ENCODE data around the gene RAB3IL1. TPM values are rescaled to one million over a fixed set of nuclear protein-coding genes. Genes with fewer than 3 reads are reported as not detected.

RAB3IL1 gene
- polyA plus RNA-seq, 4 donors: 0.45 to 29.9 (median 7.2) TPM

- peaks cover 0 to 19% (median 0%) of the 10 kb centered on the region in 3 donors for H3K36me3 ChIP-seq (ENCODE audit: control insufficient read depth in 3 of 3, insufficient read depth in 2 of 3, low read depth in 1 of 3, low read length in 3 of 3)
- DNase-seq (no peak), FAIRE-seq (no peak)
- H3K27ac ChIP-seq (ENCODE audit: low read depth in 1 of 3, low read length in 2 of 3): no peak overlapping the region
- WGBS, 3 donors: 79 to 85% (median 84%) methylated on average over 16 to 18 of the region's 18 CpGs
- H3K27me3 ChIP-seq (ENCODE audit: control insufficient read depth in 3 of 3, insufficient read depth in 3 of 3, low read length in 3 of 3): peaks cover 0 to 14% (median 0%) of the 10 kb centered on the region in 3 donors
- H3K9me3 ChIP-seq (ENCODE audit: control insufficient read depth in 2 of 2, insufficient read depth in 1 of 2, low read depth in 1 of 2, low read length in 1 of 2): no peaks in the 10 kb centered on the region
- peaks cover 0 to 19% (median 0%) of the 10 kb centered on the region in 3 donors for H3K4me1 ChIP-seq (ENCODE audit: control insufficient read depth in 3 of 3, insufficient read depth in 2 of 3, low read depth in 1 of 3, low read length in 2 of 3)
- H3K4me3 ChIP-seq (ENCODE audit: low read depth in 1 of 3, low read length in 3 of 3): no peak overlapping the region
Measured at GRCh38 chr11:61912991-61913698, 4.2 kb downstream of the RAB3IL1 start.

- no peaks in the 10 kb centered on the region for H3K9me3 ChIP-seq (ENCODE audit: control insufficient read depth in 2 of 2, insufficient read depth in 1 of 2, low read depth in 1 of 2, low read length in 1 of 2)
- peaks cover 0 to 9% (median 0%) of the 10 kb centered on the region in 3 donors for H3K27me3 ChIP-seq (ENCODE audit: control insufficient read depth in 3 of 3, insufficient read depth in 3 of 3, low read length in 3 of 3)
- no peak for FAIRE-seq
- peaks cover 0 to 13% (median 0%) of the 10 kb centered on the region in 3 donors for H3K4me1 ChIP-seq (ENCODE audit: control insufficient read depth in 3 of 3, insufficient read depth in 2 of 3, low read depth in 1 of 3, low read length in 2 of 3)
- H3K27ac ChIP-seq (ENCODE audit: low read depth in 1 of 3, low read length in 2 of 3): no peak overlapping the region
- H3K36me3 ChIP-seq (ENCODE audit: control insufficient read depth in 3 of 3, insufficient read depth in 2 of 3, low read depth in 1 of 3, low read length in 3 of 3): peaks cover 0 to 25% (median 0%) of the 10 kb centered on the region in 3 donors
- 76 to 79% (median 76%) methylated on average over 6 of the region's 6 CpGs for WGBS, 3 donors
- no peak overlapping the region for H3K4me3 ChIP-seq (ENCODE audit: low read depth in 1 of 3, low read length in 3 of 3)
- DNase-seq: no peak
Measured at GRCh38 chr11:61912530-61912898, 4.9 kb downstream of the RAB3IL1 start.

- Histone ChIP-seq H3K4me3 (ENCODE audit: low read depth in 1 of 3, low read length in 3 of 3) (no peak overlapping the region), H3K36me3 (ENCODE audit: control insufficient read depth in 3 of 3, insufficient read depth in 2 of 3, low read depth in 1 of 3, low read length in 3 of 3) (peaks cover 0 to 31% (median 0%) of the 10 kb centered on the region in 3 donors), H3K4me1 (ENCODE audit: control insufficient read depth in 3 of 3, insufficient read depth in 2 of 3, low read depth in 1 of 3, low read length in 2 of 3) (peaks cover 0 to 13% (median 0%) of the 10 kb centered on the region in 3 donors)
Measured at GRCh38 chr11:61911701-61912529, 5.5 kb downstream of the RAB3IL1 start.

GRCh38 chr11:61911128-61911700 lies 6.2 kb downstream of the RAB3IL1 start:
- Histone ChIP-seq H3K27ac (ENCODE audit: low read depth in 1 of 3, low read length in 2 of 3) (peak overlapping the region in 1 of 3 donors; percentile 8), H3K4me3 (ENCODE audit: low read depth in 1 of 3, low read length in 3 of 3) (no peak overlapping the region), H3K9me3 (ENCODE audit: control insufficient read depth in 2 of 2, insufficient read depth in 1 of 2, low read depth in 1 of 2, low read length in 1 of 2) (no peaks in the 10 kb centered on the region), H3K36me3 (ENCODE audit: control insufficient read depth in 3 of 3, insufficient read depth in 2 of 3, low read depth in 1 of 3, low read length in 3 of 3) (peaks cover 0 to 38% (median 0%) of the 10 kb centered on the region in 3 donors), H3K4me1 (ENCODE audit: control insufficient read depth in 3 of 3, insufficient read depth in 2 of 3, low read depth in 1 of 3, low read length in 2 of 3) (peaks cover 0 to 13% (median 0%) of the 10 kb centered on the region in 3 donors), H3K27me3 (ENCODE audit: control insufficient read depth in 3 of 3, insufficient read depth in 3 of 3, low read length in 3 of 3) (peaks cover 0 to under 1% (median 0%) of the 10 kb centered on the region in 3 donors)
- no peak for DNase-seq
- WGBS, 3 donors: 77% methylated on average over 7 of the region's 7 CpGs
- FAIRE-seq: no peak

More at GRCh38 chr11:61911701-61912529, 5.5 kb downstream of the RAB3IL1 start:
- 74 to 85% (median 79%) methylated on average over 16 to 17 of the region's 17 CpGs for WGBS, 3 donors
- no peaks in the 10 kb centered on the region for H3K9me3 ChIP-seq (ENCODE audit: control insufficient read depth in 2 of 2, insufficient read depth in 1 of 2, low read depth in 1 of 2, low read length in 1 of 2)
- FAIRE-seq: no peak
- peaks cover 0 to 7% (median 0%) of the 10 kb centered on the region in 3 donors for H3K27me3 ChIP-seq (ENCODE audit: control insufficient read depth in 3 of 3, insufficient read depth in 3 of 3, low read length in 3 of 3)
- DNase-seq: no peak
- H3K27ac ChIP-seq (ENCODE audit: low read depth in 1 of 3, low read length in 2 of 3): no peak overlapping the region

GRCh38 chr11:61910187-61911127 lies 6.9 kb downstream of the RAB3IL1 start:
- Histone ChIP-seq H3K27ac (ENCODE audit: low read depth in 1 of 3, low read length in 2 of 3) (peak overlapping the region in 1 of 3 donors; percentile 8), H3K4me3 (ENCODE audit: low read depth in 1 of 3, low read length in 3 of 3) (no peak overlapping the region), H3K9me3 (ENCODE audit: control insufficient read depth in 2 of 2, insufficient read depth in 1 of 2, low read depth in 1 of 2, low read length in 1 of 2) (no peaks in the 10 kb centered on the region), H3K4me1 (ENCODE audit: control insufficient read depth in 3 of 3, insufficient read depth in 2 of 3, low read depth in 1 of 3, low read length in 2 of 3) (peaks cover 0 to 16% (median 0%) of the 10 kb centered on the region in 3 donors), H3K27me3 (ENCODE audit: control insufficient read depth in 3 of 3, insufficient read depth in 3 of 3, low read length in 3 of 3) (no peaks in the 10 kb centered on the region), H3K36me3 (ENCODE audit: control insufficient read depth in 3 of 3, insufficient read depth in 2 of 3, low read depth in 1 of 3, low read length in 3 of 3) (peaks cover 0 to 46% (median 0%) of the 10 kb centered on the region in 3 donors)
- WGBS, 3 donors: 80 to 95% (median 87%) methylated on average over 13 of the region's 13 CpGs
- DNase-seq: no peak
- FAIRE-seq: no peak

GRCh38 chr11:61908730-61909316 lies 8.5 kb downstream of the RAB3IL1 start:
- no peaks in the 10 kb centered on the region for H3K9me3 ChIP-seq (ENCODE audit: control insufficient read depth in 2 of 2, insufficient read depth in 1 of 2, low read depth in 1 of 2, low read length in 1 of 2)
- peaks cover 0 to 62% (median 0%) of the 10 kb centered on the region in 3 donors for H3K36me3 ChIP-seq (ENCODE audit: control insufficient read depth in 3 of 3, insufficient read depth in 2 of 3, low read depth in 1 of 3, low read length in 3 of 3)
- DNase-seq: peak in 1 of 2 donors; percentile 67
- H3K4me1 ChIP-seq (ENCODE audit: control insufficient read depth in 3 of 3, insufficient read depth in 2 of 3, low read depth in 1 of 3, low read length in 2 of 3): peaks cover 0 to 31% (median 0%) of the 10 kb centered on the region in 3 donors
- FAIRE-seq: no peak
- 59 to 76% (median 69%) methylated on average over 10 of the region's 10 CpGs for WGBS, 3 donors
- H3K27me3 ChIP-seq (ENCODE audit: control insufficient read depth in 3 of 3, insufficient read depth in 3 of 3, low read length in 3 of 3): no peaks in the 10 kb centered on the region
- no peak overlapping the region for H3K4me3 ChIP-seq (ENCODE audit: low read depth in 1 of 3, low read length in 3 of 3)
- peak overlapping the region in 2 of 3 donors; percentile 17 to 44 for H3K27ac ChIP-seq (ENCODE audit: low read depth in 1 of 3, low read length in 2 of 3)

GRCh38 chr11:61907871-61908729 lies 9.3 kb downstream of the RAB3IL1 start:
- Histone ChIP-seq H3K36me3 (ENCODE audit: control insufficient read depth in 3 of 3, insufficient read depth in 2 of 3, low read depth in 1 of 3, low read length in 3 of 3) (peaks cover 0 to 61% (median 0%) of the 10 kb centered on the region in 3 donors), H3K4me1 (ENCODE audit: control insufficient read depth in 3 of 3, insufficient read depth in 2 of 3, low read depth in 1 of 3, low read length in 2 of 3) (peaks cover 0 to 31% (median 0%) of the 10 kb centered on the region in 3 donors), H3K27me3 (ENCODE audit: control insufficient read depth in 3 of 3, insufficient read depth in 3 of 3, low read length in 3 of 3) (no peaks in the 10 kb centered on the region), H3K27ac (ENCODE audit: low read depth in 1 of 3, low read length in 2 of 3) (no peak overlapping the region), H3K4me3 (ENCODE audit: low read depth in 1 of 3, low read length in 3 of 3) (no peak overlapping the region), H3K9me3 (ENCODE audit: control insufficient read depth in 2 of 2, insufficient read depth in 1 of 2, low read depth in 1 of 2, low read length in 1 of 2) (no peaks in the 10 kb centered on the region)
- FAIRE-seq (no peak), DNase-seq (no peak)
- WGBS, 3 donors: 90 to 91% (median 90%) methylated on average over 21 of the region's 21 CpGs
